GM19240 (cell line): ENCODE results near the gene PHRF1.

ENCODE experiments used
- DNase-seq: peaks from one replicate; pipeline ENCODE4 v3.0.0; 2011; ENCODE audit warnings: low spot score; ENCODE audit not compliant: insufficient read length

Gene PHRF1

GRCh38 chr11:614021-614622, 37.9 kb downstream of the PHRF1 start:
- DNase-seq: no peak

GRCh38 chr11:614623-615503, 38.6 kb downstream of the PHRF1 start:
- no peak for DNase-seq

- peak; percentile 98 for DNase-seq
Measured at GRCh38 chr11:615504-616319, 39.4 kb downstream of the PHRF1 start, which contains the start of gene IRF7. IRF7 (minus strand) TSS chr11:615950; CDS start chr11:615364, 586 bp downstream.

GRCh38 chr11:616320-617198, 40.3 kb downstream of the PHRF1 start:
- DNase-seq: no peak

GRCh38 chr11:617199-617911, 41.1 kb downstream of the PHRF1 start:
- no peak for DNase-seq

- DNase-seq: no peak
Measured at GRCh38 chr11:617912-618682, 41.8 kb downstream of the PHRF1 start.

- DNase-seq: no peak
Measured at GRCh38 chr11:618856-619627, 42.8 kb downstream of the PHRF1 start.

- no peak for DNase-seq
Measured at GRCh38 chr11:619628-620050, 43.4 kb downstream of the PHRF1 start.

GRCh38 chr11:620201-620600, 43.9 kb downstream of the PHRF1 start:
- DNase-seq: no peak

- DNase-seq: no peak
Measured at GRCh38 chr11:620935-621814, 44.9 kb downstream of the PHRF1 start.

GRCh38 chr11:621838-622237, 45.6 kb downstream of the PHRF1 start:
- no peak for DNase-seq

GRCh38 chr11:623349-623869, 47.1 kb downstream of the PHRF1 start:
- no peak for DNase-seq

GRCh38 chr11:623999-624704, 47.9 kb downstream of the PHRF1 start:
- no peak for DNase-seq

GRCh38 chr11:624705-625635, 48.7 kb downstream of the PHRF1 start, which contains the start of gene CDHR5:
CDHR5 (minus strand) TSS chr11:624955; CDS start chr11:624902, 53 bp downstream.
- no peak for DNase-seq

- DNase-seq: no peak
Measured at GRCh38 chr11:625636-626268, 49.5 kb downstream of the PHRF1 start.
